Measurements from ENCODE around the gene ARID1B. TPM values are rescaled to one million over a fixed set of nuclear protein-coding genes. Genes with fewer than 3 reads are reported as not detected.

ARID1B gene
- total RNA-seq, 1 donor from 2014 or later: 18.5 TPM

DNA sequence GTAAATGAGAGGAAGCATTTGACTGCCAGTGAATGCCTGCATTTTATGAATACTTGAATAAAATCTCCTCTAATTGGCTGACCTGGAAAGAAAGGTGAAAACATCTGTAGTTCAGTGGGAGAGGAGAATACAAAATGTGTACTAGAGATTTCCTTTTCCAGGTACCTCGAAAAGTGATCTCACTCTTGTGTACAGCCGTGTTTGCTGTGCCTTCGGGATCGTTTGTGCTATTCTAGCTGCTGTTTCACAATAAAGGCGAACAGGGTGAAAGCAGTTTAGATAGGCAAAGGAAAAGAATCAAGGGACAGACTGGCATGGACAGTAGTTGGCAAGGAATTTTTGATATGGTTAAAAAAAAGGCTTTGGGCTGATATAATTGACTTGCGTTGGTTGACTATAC, 112.3 kb downstream of the ARID1B start:
- DNase-seq (ENCODE audit: low read depth): no peak
- H3K4me3 ChIP-seq (ENCODE audit: low read depth, low read length): no peak overlapping the region
- TF ChIP-seq, protein P1, sequence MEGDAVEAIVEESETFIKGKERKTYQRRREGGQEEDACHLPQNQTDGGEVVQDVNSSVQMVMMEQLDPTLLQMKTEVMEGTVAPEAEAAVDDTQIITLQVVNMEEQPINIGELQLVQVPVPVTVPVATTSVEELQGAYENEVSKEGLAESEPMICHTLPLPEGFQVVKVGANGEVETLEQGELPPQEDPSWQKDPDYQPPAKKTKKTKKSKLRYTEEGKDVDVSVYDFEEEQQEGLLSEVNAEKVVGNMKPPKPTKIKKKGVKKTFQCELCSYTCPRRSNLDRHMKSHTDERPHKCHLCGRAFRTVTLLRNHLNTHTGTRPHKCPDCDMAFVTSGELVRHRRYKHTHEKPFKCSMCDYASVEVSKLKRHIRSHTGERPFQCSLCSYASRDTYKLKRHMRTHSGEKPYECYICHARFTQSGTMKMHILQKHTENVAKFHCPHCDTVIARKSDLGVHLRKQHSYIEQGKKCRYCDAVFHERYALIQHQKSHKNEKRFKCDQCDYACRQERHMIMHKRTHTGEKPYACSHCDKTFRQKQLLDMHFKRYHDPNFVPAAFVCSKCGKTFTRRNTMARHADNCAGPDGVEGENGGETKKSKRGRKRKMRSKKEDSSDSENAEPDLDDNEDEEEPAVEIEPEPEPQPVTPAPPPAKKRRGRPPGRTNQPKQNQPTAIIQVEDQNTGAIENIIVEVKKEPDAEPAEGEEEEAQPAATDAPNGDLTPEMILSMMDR (conservative IDR thresholded peaks at IDR 0.05; ENCODE audit: low read depth, low read length): no peak

DNA sequence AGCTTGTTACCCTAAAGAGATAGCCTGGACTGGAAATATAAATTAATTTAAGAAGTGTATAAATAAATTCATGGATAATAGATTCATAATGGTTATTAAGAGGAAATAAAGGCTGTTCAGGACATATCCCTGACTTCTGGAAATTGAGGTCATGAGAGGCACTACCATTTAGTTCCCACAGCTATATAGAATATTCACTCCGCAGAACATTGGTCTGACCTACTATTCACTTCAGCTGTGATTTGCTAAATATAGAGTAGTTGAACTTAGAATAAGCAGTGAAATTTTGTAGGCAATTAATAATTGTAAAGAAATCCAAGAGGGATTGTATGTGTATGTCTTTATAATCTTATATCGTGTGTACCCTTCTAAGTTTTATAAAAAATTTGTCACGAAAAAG, 112.8 kb downstream of the ARID1B start:
- H3K4me3 ChIP-seq (ENCODE audit: low read depth, low read length): no peak overlapping the region
- TF ChIP-seq, protein P1 (conservative IDR thresholded peaks at IDR 0.05; ENCODE audit: low read depth, low read length): no peak
- DNase-seq (ENCODE audit: low read depth): no peak

DNA sequence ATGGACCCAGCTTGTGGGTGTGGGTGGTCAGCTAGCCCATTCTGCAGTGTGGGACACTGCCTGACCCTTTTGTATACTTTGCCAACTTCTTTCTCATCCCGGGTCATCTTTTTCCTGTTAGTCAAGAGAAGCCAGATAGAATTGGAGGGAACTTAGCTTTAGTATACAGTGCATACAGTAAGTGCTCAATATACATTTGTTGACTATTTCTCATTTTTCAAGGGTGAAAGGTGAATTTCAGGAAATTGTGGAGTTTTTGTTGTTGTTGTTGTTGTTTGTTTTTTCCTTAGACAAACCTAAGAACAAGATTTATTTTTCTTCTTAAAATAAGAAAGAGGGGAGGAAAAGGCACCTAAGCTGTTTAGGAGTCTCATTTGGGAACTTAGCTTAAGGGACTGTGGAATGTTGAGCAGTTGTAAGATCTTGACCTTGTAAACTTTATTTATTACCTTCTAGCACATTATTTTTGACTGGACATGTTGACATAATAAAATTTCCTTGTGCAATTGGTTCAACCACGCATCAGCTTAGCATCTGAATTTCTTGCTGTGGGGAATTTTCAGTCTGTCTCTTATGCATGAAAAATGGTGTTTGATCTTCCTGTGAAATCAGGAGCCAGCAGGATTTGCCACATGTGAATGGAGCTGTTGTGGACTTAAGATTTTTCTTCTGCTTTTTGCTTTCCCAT, 113.6 kb downstream of the ARID1B start:
- DNase-seq (ENCODE audit: low read depth): no peak
- TF ChIP-seq, protein P1 (conservative IDR thresholded peaks at IDR 0.05; ENCODE audit: low read depth, low read length): no peak

DNA sequence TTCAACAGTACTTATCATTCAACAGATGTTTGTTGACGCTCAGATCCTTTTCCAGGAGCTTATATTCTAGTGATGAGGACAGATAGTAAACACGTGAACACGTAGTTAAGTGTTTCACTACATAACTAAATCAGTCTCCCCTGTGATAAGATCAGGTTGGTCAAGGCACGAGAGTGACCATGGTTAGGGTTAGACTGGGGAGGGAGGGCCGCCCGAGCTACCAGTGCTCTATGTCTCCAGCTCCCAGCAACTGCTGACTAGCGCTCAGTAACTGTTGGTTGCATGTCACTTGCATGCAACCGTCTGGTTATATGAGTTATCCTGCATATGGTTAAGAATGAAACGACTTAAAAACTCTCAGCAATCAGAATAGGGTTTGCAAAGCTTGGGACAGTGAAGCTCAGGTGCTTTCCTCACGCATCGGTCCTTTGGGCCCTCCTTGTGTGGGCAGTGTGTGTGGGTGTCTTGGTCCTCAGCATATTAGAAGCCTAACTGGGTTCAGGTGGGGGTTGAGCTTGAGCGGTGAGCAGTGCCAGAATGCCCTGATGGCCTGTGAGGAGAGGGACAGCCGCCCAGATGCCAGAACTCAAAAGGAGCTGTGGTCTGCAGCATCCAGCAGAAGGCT, 120.8 kb downstream of the ARID1B start:
- H3K4me3 ChIP-seq (ENCODE audit: low read depth, low read length): no peak overlapping the region
- TF ChIP-seq, protein P1 (conservative IDR thresholded peaks at IDR 0.05; ENCODE audit: low read depth, low read length): no peak
- no peak for DNase-seq (ENCODE audit: low read depth)

More for the DNA sequence above, 113.6 kb downstream of the ARID1B start:
- H3K4me3 ChIP-seq (ENCODE audit: low read depth, low read length): no peak overlapping the region

DNA sequence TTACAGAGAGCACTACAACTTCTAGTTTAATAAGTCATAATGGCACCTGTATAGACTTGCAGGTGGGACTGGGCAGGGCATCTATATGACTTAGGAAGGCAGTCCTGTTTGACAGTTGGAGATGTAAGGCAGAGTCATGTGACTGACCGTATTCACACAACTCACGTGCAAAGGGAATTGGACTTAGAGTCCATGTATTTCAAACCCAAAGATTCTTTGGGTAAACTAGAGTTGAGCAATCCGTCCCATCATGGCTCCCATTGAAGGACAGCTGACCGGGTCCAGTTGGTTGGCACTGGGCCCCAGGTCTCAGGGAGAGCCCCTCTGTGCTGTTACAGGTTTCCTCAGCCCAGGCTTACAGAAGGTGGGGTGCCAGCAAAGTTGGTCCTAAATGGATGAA, 121.9 kb downstream of the ARID1B start:
- H3K4me3 ChIP-seq (ENCODE audit: low read depth, low read length): no peak overlapping the region
- no peak for DNase-seq (ENCODE audit: low read depth)
- TF ChIP-seq, protein P1 (conservative IDR thresholded peaks at IDR 0.05; ENCODE audit: low read depth, low read length): no peak

DNA sequence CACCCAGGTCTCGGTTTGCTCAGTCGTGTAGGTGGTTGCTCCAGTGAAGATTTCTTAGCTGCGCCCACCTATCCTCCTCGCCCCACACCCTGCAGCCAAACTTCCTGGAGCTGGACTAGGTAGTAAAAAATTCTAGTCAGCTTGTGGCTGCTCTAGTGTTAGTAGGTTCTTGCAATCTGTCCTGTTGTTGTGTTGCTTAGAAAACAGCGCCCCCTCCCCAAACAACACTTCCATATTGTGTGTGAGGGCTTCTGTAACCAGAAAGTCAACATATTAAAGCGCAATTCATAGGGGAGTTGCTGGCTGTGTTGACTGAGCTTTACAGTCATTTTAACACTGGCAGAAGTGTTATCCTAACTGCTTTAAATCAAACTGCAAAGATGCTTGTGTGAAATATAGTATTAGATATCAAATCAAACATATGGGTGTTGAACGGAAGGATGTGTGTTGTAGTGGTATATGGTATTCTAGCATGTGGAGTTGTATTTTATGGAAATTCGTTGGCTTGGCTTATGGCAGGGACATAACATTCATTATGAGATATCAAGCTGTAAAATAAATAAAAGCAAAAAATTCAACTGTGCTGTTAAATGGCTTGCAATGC, 122.5 kb downstream of the ARID1B start:
- H3K4me3 ChIP-seq (ENCODE audit: low read depth, low read length): no peak overlapping the region
- TF ChIP-seq, protein P1 (conservative IDR thresholded peaks at IDR 0.05; ENCODE audit: low read depth, low read length): no peak
- DNase-seq (ENCODE audit: low read depth): no peak

All from epithelial cell of proximal tubule (primary cell).